Activated CD8-positive, alpha-beta memory T cell treated with anti-CD3 and anti-CD28 coated beads, Interleukin-2, amount 50 U/mL, for 48 hours (primary cell): ENCODE measurements around the gene MNX1.

ENCODE experiments used
- DNase-seq: peaks from one replicate; pipeline ENCODE4 v3.0.0-alpha.2; 2020

MNX1 gene

GRCh38 chr7:156968183-156968582 is 42.3 kb downstream of the MNX1 start:
- DNase-seq, result peak; percentile 46

- DNase-seq, result peak; percentile 34
These were observed 44.1 kb downstream of the MNX1 start for GRCh38 chr7:156966387-156966786.

- no peak for DNase-seq
These were observed 45.5 kb downstream of the MNX1 start for GRCh38 chr7:156964971-156965370.

- no peak for DNase-seq
These were observed 47.0 kb downstream of the MNX1 start for GRCh38 chr7:156963472-156963871.

GRCh38 chr7:156962897-156963296 is 47.6 kb downstream of the MNX1 start:
- no peak for DNase-seq

- DNase-seq, result no peak
These were observed 48.3 kb downstream of the MNX1 start for GRCh38 chr7:156962145-156962544.

GRCh38 chr7:156956727-156957126 is 53.7 kb downstream of the MNX1 start:
- DNase-seq, result no peak

- DNase-seq, result no peak
These were observed 55.5 kb downstream of the MNX1 start for GRCh38 chr7:156954941-156955340.
